HG02840 (cell line): ENCODE results near the gene SPIN1.

Experiments
- ATAC-seq: cut with Tn5 transposase; IDR thresholded peaks from one replicate; pipeline ENCODE4 v1.9.1; 2021; ENCODE audit warnings: mild to moderate bottlenecking, moderate library complexity, moderate number of reproducible peaks; ENCODE audit not compliant: unreplicated experiment, low FRiP score

Gene SPIN1

DNA sequence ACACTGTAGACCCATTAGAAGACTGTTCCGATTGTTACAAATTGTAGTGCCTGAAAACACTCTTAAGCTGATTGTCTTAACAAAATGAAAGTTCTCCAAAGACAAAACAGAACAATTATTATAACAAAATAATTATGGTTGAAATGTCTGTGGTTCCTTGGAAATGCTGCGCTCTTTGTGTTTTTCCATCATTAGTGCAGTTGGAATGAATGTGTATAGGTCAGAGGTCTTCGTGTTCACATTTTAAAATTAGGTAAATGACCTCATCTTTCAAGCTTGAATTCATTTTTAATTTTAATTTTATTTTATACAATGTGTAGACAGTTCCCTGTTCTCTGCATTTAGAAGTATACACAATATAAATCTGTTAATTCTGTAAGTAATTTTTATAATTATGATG lies 90.0 kb downstream of the SPIN1 start:
- ATAC-seq: no peak

DNA sequence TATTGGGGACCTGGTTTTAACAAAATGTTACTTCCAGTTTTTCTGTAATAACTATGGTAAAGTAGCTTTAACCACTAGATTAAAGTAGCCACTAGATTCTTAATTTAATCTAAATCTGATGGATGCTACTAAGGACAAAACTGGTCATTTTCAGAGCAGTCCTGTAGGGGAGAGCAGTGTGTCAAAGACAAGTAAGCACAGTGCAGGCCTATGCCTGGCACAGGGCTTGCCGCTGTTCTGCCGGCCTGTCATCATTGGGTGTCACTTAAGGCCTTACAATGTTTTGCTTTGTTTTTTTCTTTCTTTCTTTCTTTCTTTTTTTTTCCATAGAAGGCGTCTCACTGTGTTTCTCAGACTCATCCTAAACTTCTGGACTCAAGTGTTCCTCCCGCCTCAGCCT lies 93.7 kb downstream of the SPIN1 start:
- ATAC-seq: no peak

DNA sequence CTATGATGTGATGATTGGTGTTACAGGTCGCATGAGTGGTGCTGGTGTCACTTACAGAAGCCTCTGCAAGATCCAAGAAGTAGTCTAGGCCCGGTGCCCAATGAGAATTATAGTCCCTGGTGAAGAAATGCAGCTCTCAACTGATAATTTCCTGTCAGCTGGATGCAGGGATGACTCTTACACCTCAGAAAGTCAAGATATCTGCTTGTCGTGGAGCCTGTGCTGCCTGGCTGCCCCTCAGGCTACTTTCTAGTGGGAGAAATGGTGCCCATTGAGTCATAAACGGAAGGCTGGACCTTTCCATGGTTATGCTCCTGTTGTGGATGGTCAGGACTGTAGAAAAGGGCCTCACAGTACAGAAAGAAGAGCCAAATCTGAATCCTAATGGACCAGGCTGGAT lies 99.9 kb downstream of the SPIN1 start:
- no peak for ATAC-seq

DNA sequence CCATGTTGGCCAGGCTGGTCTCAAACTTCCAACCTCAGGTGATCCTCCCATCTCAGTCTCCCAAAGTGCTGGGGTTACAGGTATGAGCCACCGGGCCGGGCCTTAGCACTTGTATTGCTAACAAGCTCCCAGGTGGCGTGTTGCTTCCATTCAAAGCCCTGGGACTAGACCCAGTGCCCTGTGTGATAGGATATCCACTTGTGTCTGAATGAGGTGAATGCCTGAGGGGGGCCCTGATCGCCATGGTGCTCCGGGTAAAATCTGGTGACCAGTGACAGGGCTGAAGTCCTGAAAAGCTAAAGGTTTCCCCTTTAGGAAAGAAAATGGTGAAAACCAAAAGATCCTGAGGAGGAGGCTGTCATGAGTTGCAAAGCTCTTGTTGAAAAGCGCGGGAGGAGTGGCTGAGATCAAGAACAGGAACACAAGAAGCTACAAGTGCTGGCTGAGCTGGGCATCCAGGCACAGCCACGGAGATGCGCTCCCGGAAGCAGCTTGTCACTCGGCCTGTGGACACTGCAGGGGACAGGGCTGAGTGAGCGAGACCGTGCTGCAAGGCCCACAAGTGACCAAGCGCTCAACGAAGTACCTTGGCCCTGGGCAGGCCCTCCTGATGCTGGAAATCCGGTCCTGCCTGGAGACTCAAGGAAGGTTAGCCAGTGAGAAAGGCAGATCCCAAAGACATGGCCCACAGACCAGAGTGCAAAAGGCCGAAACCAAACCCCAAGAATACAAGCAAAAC lies 106.9 kb downstream of the SPIN1 start:
- no peak for ATAC-seq

DNA sequence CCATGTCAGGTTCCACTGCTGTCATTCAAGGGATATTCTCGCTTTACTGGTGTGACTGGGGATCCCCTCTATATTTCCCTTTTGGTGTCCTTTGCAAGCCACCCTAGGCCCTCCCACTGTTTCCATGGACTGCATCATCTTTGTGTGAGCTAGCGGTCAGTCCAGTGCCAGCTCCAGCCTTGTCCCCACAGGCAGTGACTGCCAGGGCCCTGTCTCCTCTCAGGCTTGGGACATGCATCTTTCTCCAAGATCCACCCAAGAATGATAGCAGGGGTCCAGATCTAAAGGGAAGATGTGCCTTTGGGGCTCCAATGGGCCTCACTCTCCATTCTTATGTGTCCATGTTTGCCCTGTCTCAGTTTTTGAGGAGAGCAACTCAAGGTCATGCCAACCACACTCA lies 109.0 kb downstream of the SPIN1 start:
- ATAC-seq: no peak

DNA sequence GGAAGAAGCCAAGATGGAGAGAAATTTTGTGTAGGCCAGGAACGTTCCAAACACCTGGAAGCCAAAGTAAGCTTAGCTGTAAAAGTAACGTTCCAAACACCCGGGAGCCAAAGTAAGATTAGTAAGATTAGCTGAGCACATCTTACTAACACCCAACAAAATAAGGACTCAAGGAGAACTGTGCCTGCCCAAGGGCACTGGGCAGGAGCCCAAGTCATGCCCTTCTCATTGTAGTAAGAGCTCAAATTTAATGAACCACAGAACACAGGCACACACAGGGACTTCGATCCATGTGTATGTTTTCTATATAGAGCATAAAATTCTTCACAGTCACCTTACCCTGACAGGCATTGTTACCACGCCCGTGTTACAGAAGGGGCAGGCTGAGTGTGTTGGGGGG lies 110.6 kb downstream of the SPIN1 start:
- no peak for ATAC-seq

DNA sequence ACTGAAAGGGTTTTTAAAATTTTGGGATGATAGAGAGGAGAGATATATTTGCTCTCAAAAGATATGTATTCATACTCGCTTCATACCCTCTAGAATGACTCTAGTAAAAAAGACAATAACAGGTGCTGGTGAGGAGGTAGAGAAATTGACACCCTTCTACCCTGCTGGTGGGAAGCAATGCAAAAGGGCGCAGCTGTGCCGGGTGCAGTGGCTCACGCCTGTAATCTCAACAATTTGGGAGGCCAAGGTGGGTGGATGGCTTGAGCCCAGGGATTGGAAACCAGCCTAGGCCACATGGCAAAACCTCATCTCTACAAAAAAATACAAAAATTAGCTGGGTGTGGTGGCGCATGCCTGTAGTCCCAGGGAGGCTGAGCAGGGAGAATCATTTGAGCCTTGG lies 112.8 kb downstream of the SPIN1 start:
- no peak for ATAC-seq

DNA sequence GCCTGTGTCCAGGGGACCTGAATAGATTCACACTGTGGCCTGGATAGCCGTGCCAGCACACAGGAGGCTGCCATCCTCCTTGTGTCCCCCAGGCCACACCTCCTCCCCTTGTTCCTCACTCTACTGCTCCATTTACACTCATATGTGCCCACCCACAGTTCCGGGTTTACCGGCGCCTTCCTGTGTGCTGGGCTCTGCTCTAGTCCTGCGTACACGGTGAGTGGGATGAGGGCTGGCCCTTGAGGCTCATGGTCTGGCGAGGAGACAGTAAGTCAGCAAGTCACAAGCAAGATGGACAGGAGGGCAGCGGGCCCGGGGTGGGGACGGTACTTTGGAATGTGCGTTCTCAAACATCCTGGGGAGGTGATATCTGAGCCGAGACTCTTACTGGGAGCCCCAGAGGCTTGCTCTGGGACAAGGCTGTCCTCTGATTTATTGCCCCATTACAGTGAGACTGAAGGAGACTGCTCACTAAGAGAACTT lies 114.3 kb downstream of the SPIN1 start:
- ATAC-seq: no peak

DNA sequence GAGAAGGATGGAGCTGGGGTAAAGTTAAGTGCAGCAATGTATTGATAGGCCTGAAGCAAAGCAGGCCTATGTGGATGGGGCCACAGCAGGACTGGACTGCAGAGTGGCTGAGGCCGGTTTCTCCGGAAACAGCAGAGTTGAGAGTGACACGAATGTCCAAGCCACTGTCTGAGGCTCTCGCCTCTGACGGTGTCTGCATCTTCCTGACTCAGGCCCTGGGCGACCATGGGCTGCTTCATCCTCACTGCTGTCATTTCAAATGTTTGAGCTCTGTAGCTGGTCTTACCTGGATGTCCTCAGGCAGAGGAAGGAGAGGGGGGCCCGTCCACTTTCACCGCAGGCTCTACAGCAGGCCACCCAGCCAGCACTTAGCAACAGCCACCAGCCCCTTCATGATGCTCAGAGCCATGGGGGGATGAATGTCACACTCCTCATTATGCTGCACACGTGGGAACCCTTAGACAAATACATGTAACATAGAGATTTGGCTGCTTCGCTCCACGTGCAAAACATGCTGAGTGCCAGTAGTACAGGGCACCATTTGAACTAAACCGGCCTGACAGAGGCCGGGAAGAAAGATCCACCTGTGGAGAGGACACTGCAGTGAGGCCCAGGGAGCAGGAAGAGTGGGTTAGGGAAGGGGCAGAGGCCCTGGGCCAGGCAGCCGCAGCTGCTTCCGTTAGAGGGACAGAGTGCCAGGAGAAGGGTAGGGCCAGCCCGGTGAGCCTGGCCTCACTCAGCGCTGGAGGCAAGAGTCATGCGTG lies 115.0 kb downstream of the SPIN1 start:
- ATAC-seq: no peak

DNA sequence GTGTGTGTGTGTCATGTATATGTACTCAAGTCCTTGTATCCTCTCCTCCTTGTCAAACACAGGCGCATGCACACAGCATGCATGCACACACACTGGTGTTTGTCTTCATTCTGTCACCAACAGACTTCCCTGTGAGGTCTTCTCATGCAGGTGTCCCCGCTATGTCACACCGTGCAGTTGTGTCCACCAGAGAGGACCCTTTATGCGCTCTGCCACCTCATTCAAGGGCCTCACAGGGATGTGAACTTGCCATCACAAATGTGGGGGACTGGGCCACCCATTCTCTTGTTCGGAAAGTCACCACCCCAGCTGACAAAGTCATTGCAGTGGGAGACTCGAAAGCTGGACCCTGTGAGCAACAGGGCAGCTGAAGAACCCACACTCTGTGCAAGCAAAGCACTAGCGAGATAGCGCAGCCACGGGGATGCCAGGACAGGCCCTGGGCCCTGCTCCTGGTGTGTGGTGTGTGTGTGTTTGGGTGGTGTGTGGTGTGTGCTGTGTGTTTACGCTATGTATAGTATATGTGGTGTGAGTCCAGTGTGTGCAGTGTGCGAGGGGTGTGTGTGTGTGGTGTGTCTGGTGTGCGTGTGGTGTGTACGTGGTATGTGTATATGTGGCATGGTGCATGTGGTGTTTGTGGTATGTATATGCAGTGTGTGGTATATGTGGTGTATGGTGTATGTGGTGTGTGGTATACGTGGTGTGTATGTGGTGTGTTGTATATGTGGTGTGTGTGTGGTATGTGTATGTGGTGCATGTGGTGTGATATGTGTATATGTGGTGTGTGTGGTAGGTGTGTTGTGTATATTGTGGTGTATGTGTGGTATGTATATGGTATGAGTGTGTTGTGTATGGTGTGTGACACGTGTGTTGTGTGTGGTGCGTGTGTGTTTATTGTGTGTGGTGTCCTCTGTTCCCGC lies 115.9 kb downstream of the SPIN1 start:
- no peak for ATAC-seq

DNA sequence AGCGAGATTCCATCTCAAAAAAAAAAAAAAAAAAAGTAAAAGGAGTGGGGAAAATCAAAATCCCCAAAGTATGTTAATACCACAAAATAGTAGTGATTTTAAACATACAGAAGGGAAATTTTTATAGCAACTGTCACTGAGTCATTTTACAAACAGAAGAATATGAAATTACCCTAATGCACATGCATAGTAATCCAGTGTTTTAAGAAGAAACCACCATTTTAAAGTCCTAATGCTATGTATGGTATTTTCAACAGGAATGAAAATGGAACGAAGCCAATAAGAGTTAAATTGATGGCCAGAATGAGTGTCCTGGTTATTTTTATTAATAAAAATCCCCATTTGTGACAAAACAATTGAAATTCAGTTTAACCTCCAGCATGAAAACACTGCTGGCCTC lies 120.1 kb downstream of the SPIN1 start:
- ATAC-seq: no peak

DNA sequence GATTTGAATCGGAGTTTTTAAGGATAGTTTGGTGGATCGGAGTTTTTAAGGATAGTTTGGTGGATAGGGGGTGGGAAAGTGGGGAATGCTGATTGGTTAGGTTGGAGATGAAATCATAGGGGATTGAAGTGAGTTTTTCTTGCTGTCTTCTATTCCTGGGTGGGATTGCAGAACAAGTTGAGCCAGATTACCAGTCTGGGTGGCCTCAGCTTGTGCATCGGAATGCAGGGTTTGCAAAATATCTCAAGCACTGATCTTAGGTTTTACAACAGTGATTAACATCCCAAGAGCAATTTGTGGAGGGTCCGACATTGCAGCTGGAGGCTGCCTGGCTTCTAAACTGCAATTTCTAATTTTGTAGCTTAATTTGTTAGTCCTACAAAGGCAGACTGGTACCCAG lies 123.7 kb downstream of the SPIN1 start:
- ATAC-seq: no peak

DNA sequence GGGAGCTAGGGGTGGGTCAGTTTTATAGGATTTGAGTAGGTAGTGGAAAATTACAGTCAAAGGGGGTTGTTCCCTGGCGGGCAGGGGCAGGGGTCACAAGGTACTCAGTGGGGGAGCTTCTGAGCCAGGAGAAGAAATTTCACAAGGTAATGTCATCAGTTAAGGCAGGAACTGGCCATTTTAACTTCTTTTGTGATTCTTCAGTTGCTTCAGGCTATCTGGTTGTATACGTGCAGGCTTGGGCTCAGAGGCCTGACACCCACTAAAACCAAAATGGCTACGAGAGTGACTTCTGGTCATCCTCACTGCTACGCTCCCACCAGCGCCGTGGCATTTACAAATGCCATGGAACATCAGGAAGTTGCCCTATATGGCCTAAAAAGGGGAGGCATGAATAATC lies 126.0 kb downstream of the SPIN1 start:
- no peak for ATAC-seq

DNA sequence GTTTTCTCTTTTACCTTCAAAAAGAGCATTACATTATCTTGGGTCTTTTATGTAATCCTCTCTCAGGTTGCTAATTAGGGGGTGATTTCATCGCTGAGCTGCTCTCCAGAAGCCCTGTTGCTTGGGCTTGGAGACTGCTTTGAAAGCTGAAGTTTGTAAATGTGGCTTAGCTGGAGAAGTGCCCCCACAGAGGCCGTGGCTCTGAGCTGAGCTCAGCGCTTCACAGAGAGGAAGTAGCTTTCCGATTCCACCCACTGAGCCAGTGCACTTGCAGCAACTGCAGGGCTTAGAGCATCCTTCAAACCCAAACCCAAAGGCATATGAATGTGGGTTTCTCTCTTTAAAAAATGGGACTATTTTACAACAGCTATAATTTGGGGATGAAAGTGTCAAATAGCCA lies 133.1 kb downstream of the SPIN1 start:
- ATAC-seq: no peak

DNA sequence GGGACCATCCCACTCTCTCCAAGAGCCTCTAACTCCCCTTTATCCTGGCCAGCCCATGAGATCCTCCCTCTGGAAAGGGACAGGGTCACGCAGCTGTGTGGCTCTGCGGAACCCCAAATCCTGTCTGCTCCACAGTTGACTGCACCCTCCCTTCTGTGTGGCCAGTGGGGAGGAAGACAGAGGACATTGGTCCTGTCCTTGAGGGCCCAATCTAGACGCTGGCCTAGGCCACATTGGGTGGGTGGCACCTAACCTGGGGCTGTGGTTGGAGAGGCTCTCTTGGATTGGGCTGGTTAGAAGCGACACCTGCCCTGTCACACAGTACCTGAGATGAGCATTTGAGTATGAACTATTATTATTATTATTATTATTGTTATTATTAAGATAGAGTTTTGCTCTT lies 134.1 kb downstream of the SPIN1 start:
- ATAC-seq: no peak

DNA sequence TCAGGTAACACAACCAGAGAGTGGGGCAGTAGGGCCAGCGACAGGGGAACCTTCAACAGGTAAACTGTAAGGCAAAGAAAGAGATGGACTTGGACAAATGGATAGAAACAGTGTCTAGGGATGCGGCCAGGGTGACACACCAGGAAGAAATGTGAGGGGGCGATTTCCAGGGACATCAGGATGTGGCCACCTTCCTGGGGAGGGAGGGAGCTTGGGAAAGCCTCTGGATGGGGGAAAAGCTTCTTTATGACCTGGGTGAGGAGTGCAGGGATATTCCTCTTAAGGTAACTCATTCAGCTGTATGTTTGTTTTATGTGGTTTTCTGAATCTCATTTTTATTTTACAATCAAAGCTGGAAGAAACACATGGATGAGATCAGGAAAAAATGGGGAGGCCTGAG lies 134.8 kb downstream of the SPIN1 start:
- no peak for ATAC-seq

DNA sequence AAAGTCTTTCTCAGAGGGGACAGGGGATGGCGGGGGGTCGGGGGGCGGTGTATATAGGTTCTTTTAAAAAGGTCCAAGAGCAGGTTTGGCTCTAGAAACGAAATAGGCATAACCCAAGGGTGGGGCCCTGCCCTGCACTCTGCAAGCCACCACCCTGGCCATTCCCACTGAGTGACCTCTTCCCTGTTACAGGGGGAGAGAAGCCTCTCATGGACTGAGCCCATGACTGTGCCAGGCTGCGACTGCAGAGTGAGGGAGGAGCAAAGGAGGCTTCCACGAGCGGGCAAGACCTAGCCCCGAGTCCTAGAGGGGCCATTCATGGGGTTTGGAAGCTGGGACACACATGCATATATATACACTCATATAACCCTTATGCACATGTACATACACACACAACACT lies 136.7 kb downstream of the SPIN1 start:
- ATAC-seq: no peak

DNA sequence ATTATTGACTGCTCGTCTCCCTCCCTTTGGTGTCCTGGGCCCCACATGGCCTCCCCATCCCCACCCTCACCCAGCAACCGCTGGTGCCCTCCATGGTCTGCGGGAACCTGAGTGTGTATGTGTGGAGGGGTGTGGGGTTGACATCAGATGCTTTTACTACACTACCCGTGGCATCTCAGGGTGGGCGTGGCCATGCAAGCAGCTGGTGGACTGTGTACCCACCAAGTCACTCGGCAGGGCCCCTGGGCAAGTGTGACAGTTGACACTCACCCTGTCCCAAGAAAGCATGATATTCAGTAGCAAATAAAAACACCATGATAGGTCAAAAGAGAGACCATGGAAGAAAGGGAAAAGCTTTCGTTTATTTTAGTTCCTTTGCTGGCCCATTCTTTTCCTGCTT lies 139.4 kb downstream of the SPIN1 start:
- no peak for ATAC-seq
